Ascending aorta (tissue), 2 donors: ENCODE measurements around the gene CD247. TPM values are rescaled to one million over a fixed set of nuclear protein-coding genes. Genes with fewer than 3 reads are reported as not detected.

Experiments
- DNase-seq, 2 donors: peaks; one replicate each; pipeline ENCODE4 v3.0.0-alpha.2; 2019; ENCODE audit warnings: low spot score in 2 of 2
- H3K27ac ChIP-seq, 2 donors: fragments of 200-600 bp; sonication (generic); one replicate each; pipeline ENCODE4 v1.5.1; 2016 to 2017; ENCODE audit warnings: mild to moderate bottlenecking in 1 of 2
- H3K27me3 ChIP-seq: fragments of 200-600 bp; sonication (generic); one replicate; pipeline ENCODE4 v1.5.1; 2017
- H3K36me3 ChIP-seq, 2 donors: fragments of 200-600 bp; sonication (generic); one replicate each; pipeline ENCODE4 v1.5.1; 2016
- H3K4me1 ChIP-seq, 2 donors: fragments of 200-600 bp; sonication (generic); one replicate each; pipeline ENCODE4 v1.5.1; 2016 to 2017; ENCODE audit warnings: mild to moderate bottlenecking in 1 of 2
- H3K4me3 ChIP-seq, 2 donors: fragments of 200-600 bp; sonication (generic); one replicate each; pipeline ENCODE4 v1.5.1; 2016 to 2017; ENCODE audit warnings: mild to moderate bottlenecking in 1 of 2
- H3K9me3 ChIP-seq, 2 donors: fragments of 200-600 bp; sonication (generic); one replicate each; pipeline ENCODE4 v1.5.1; 2016
- CTCF ChIP-seq, 3 experiments: fragments of 200-600 bp in 2 of 3; fragments of 450-650 bp in 1 of 3; sonication (generic) in 2 of 3; IDR thresholded peaks; one replicate each; pipeline ENCODE4 v1.5.1; 2016 to 2019; ENCODE audit warnings: antibody characterized with exemption in 3 of 3, mild to moderate bottlenecking in 1 of 3, moderate library complexity in 1 of 3
- intact Hi-C: fragments of 100-400 bp; cut with DNase I; formaldehyde crosslinking; loops from one replicate; pipeline ENCODE4 v1.15.1; 2023
- total RNA-seq: library from RNA; depleted of rRNA; stranded (reverse); fragments of >200 nt; gene quantifications from one replicate; pipeline ENCODE4 v1.1.0, GENCODE V29; 2016

CD247 gene
- total RNA-seq, 1 donor from 2014 or later = 3.7 TPM

- Histone ChIP-seq H3K4me3 (no peak overlapping the region), H3K4me1 (peaks cover 0 to 4% of the 10 kb centered on the region in 2 donors), H3K36me3 (no peaks in the 10 kb centered on the region), H3K27me3 (no peaks in the 10 kb centered on the region), H3K27ac (no peak overlapping the region), H3K9me3 (no peaks in the 10 kb centered on the region)
- no peak for TF ChIP-seq CTCF (IDR thresholded peaks at IDR 0.05)
- DNase-seq = no peak
- intact Hi-C loops = loop anchor here (5.0 to 10.0 kb wide), 5 partner anchors 75 to 612 kb away; partner anchors contain the start of gene CREG1
Observed at GRCh38 chr1:167456926-167457325, 61.4 kb downstream of the CD247 start.

GRCh38 chr1:167456524-167456923, 61.8 kb downstream of the CD247 start:
- peaks cover 0 to 4% of the 10 kb centered on the region in 2 donors for H3K4me1 ChIP-seq
- peak overlapping the region; percentile 88 to 91 for H3K27ac ChIP-seq
- DNase-seq = no peak
- no peaks in the 10 kb centered on the region for H3K9me3 ChIP-seq
- peak overlapping the region in 1 of 2 donors; percentile 82 for H3K4me3 ChIP-seq
- TF ChIP-seq CTCF (IDR thresholded peaks at IDR 0.05) = no peak
- H3K36me3 ChIP-seq = no peaks in the 10 kb centered on the region
- H3K27me3 ChIP-seq = no peaks in the 10 kb centered on the region
- intact Hi-C loops = loop anchor here (5.0 to 10.0 kb wide), 5 partner anchors 76 to 612 kb away; partner anchors contain the start of gene CREG1

- Histone ChIP-seq H3K36me3 (no peaks in the 10 kb centered on the region), H3K4me1 (peaks cover 0 to 4% of the 10 kb centered on the region in 2 donors), H3K4me3 (peak overlapping the region; percentile 82 to 96), H3K27ac (peak overlapping the region; percentile 88 to 91), H3K9me3 (no peaks in the 10 kb centered on the region), H3K27me3 (no peaks in the 10 kb centered on the region)
- no peak for DNase-seq
- no peak for TF ChIP-seq CTCF (IDR thresholded peaks at IDR 0.05)
- intact Hi-C loops = loop anchor here (5.0 to 10.0 kb wide), 5 partner anchors 76 to 611 kb away; partner anchors contain the start of gene CREG1
Observed at GRCh38 chr1:167455786-167456446, 62.4 kb downstream of the CD247 start.

- Histone ChIP-seq H3K36me3 (no peaks in the 10 kb centered on the region), H3K4me3 (peak overlapping the region; percentile 82 to 96), H3K9me3 (no peaks in the 10 kb centered on the region), H3K27ac (peak overlapping the region; percentile 88 to 91), H3K27me3 (no peaks in the 10 kb centered on the region), H3K4me1 (peaks cover 0 to 4% of the 10 kb centered on the region in 2 donors)
- DNase-seq = peak in 1 of 2 donors; percentile 84
- intact Hi-C loops = loop anchor here (5.0 to 10.0 kb wide), 5 partner anchors 77 to 610 kb away; partner anchors contain the start of gene CREG1
- TF ChIP-seq CTCF (IDR thresholded peaks at IDR 0.05) = no peak
Observed at GRCh38 chr1:167454894-167455785, 63.2 kb downstream of the CD247 start.

GRCh38 chr1:167454304-167454893, 63.9 kb downstream of the CD247 start:
- Histone ChIP-seq H3K4me3 (peak overlapping the region; percentile 82 to 96), H3K27ac (peak overlapping the region; percentile 88 to 91), H3K36me3 (no peaks in the 10 kb centered on the region), H3K27me3 (no peaks in the 10 kb centered on the region), H3K9me3 (no peaks in the 10 kb centered on the region), H3K4me1 (peaks cover 0 to 4% of the 10 kb centered on the region in 2 donors)
- no peak for DNase-seq
- TF ChIP-seq CTCF (IDR thresholded peaks at IDR 0.05) = no peak
- intact Hi-C loops = loop anchor here (10.0 kb wide), 3 partner anchors 230 to 610 kb away; no protein-coding TSS in a partner anchor
